GM23338 (cell line): ENCODE results near the gene MYH14. TPM values are rescaled to one million over a fixed set of nuclear protein-coding genes. Genes with fewer than 3 reads are reported as not detected.

Source experiments
- ATAC-seq: fragments of 200-7000 bp; cut with Tn5 transposase; 3 replicates; pipeline ENCODE4 v1.9.1; 2020
- DNase-seq: peaks from one replicate; pipeline ENCODE4 v3.0.0-alpha.2; 2015; ENCODE audit warnings: low spot score
- H2AFZ ChIP-seq: fragments of 200-600 bp; sonication (generic); 2 replicates; pipeline ENCODE4 v1.8.0; 2016; ENCODE audit warnings: antibody characterized with exemption, mild to moderate bottlenecking, moderate library complexity
- H3F3A ChIP-seq: fragments of 200-600 bp; sonication (generic); replicated peaks from 2 replicates; pipeline ENCODE4 v1.8.0; 2017; ENCODE audit warnings: antibody characterized with exemption, mixed run types, low read depth
- H3K27ac ChIP-seq: fragments of 200-600 bp; sonication (generic); 2 replicates; pipeline ENCODE4 v1.6.1; 2016; ENCODE audit warnings: low read depth
- H3K27me3 ChIP-seq: fragments of 200-600 bp; sonication (generic); 2 replicates; pipeline ENCODE4 v1.8.0; 2016; ENCODE audit warnings: mild to moderate bottlenecking, mixed run types, moderate library complexity; ENCODE audit not compliant: insufficient read depth
- H3K36me3 ChIP-seq: fragments of 200-600 bp; sonication (generic); 2 replicates; pipeline ENCODE4 v1.8.0; 2016; ENCODE audit warnings: mild to moderate bottlenecking; ENCODE audit not compliant: insufficient read depth
- H3K4me1 ChIP-seq: fragments of 200-600 bp; sonication (generic); 2 replicates; pipeline ENCODE4 v1.8.0; 2016; ENCODE audit warnings: mild to moderate bottlenecking, moderate library complexity; ENCODE audit not compliant: insufficient read depth
- H3K4me2 ChIP-seq: fragments of 200-600 bp; sonication (generic); 2 replicates; pipeline ENCODE4 v1.7.1; 2017; ENCODE audit warnings: mixed run types
- H3K4me3 ChIP-seq: fragments of 200-600 bp; sonication (generic); 2 replicates; pipeline ENCODE4 v1.6.1; 2016; ENCODE audit warnings: mixed run types
- H3K79me2 ChIP-seq: fragments of 200-600 bp; sonication (generic); replicated peaks from 2 replicates; pipeline ENCODE4 v1.8.0; 2017; ENCODE audit warnings: mild to moderate bottlenecking; ENCODE audit not compliant: insufficient read depth
- H3K9me2 ChIP-seq: fragments of 200-600 bp; sonication (generic); 2 replicates; pipeline ENCODE4 v1.8.0; 2017; ENCODE audit not compliant: insufficient read depth
- H4K20me1 ChIP-seq: fragments of 200-600 bp; sonication (generic); replicated peaks from 2 replicates; pipeline ENCODE4 v1.8.0; 2017; ENCODE audit warnings: mild to moderate bottlenecking; ENCODE audit not compliant: insufficient read depth
- H3K27ac Mint-ChIP-seq: 2 replicates; pipeline ENCODE4 v1.8.0; 2020; ENCODE audit warnings: inconsistent platforms, mild to moderate bottlenecking, moderate library complexity, mixed read lengths
- H3K27me3 Mint-ChIP-seq: 3 replicates; pipeline ENCODE4 v1.8.0; 2022; ENCODE audit warnings: low read depth, mild to moderate bottlenecking, moderate library complexity, mixed read lengths, inconsistent platforms; ENCODE audit not compliant: insufficient read depth, poor library complexity
- H3K36me3 Mint-ChIP-seq: 3 replicates; pipeline ENCODE4 v1.8.0; 2021; ENCODE audit warnings: low read depth, mild to moderate bottlenecking, inconsistent platforms, moderate library complexity, mixed read lengths
- H3K4me1 Mint-ChIP-seq: 3 replicates; pipeline ENCODE4 v1.8.0; 2020; ENCODE audit warnings: mild to moderate bottlenecking, inconsistent platforms, mixed read lengths
- H3K4me3 Mint-ChIP-seq: 3 replicates; pipeline ENCODE4 v1.8.0; 2021; ENCODE audit warnings: moderate library complexity, mild to moderate bottlenecking, inconsistent platforms, mixed read lengths
- H3K9me3 Mint-ChIP-seq: 3 replicates; pipeline ENCODE4 v1.8.0; 2020; ENCODE audit warnings: moderate library complexity, mild to moderate bottlenecking, inconsistent platforms, mixed read lengths
- CREB1 ChIP-seq: fragments of 250-450 bp; sonication (Bioruptor Pico); IDR thresholded peaks from 2 replicates; pipeline ENCODE4 v1.5.0; 2020; ENCODE audit warnings: low read depth, mild to moderate bottlenecking, moderate library complexity
- CTCF ChIP-seq, 2 experiments: fragments of 200-600 bp in 1 of 2; sonication (generic) in 1 of 2; conservative IDR thresholded peaks; 2 replicates each; pipeline versions ENCODE4 v1.5.1 to v1.6.1; 2016 to 2017; ENCODE audit warnings: antibody characterized with exemption in 2 of 2, low read depth in 2 of 2, mild to moderate bottlenecking in 2 of 2, moderate library complexity in 1 of 2
- ETS1 ChIP-seq: IDR thresholded peaks from 2 replicates; pipeline ENCODE4 v1.6.1; 2016; ENCODE audit warnings: antibody characterized with exemption
- EZH2 ChIP-seq: fragments of 200-600 bp; sonication (generic); IDR thresholded peaks from one replicate; pipeline ENCODE4 v1.8.0; 2017; ENCODE audit warnings: antibody characterized with exemption, mild to moderate bottlenecking, low read depth; ENCODE audit not compliant: unreplicated experiment
- EZH2phosphoT487 ChIP-seq: fragments of 200-600 bp; sonication (generic); IDR thresholded peaks from one replicate; pipeline ENCODE4 v1.8.1; 2018; ENCODE audit warnings: antibody characterized with exemption; ENCODE audit not compliant: unreplicated experiment
- JUNB ChIP-seq: IDR thresholded peaks from one replicate; pipeline ENCODE4 v1.6.1; 2016; ENCODE audit warnings: antibody characterized with exemption; ENCODE audit not compliant: unreplicated experiment
- NANOG ChIP-seq: IDR thresholded peaks from 2 replicates; pipeline ENCODE4 v1.6.1; 2016; ENCODE audit warnings: antibody characterized with exemption, borderline replicate concordance
- POLR2AphosphoS5 ChIP-seq: IDR thresholded peaks from 2 replicates; pipeline ENCODE4 v1.6.1; 2016; ENCODE audit warnings: antibody characterized with exemption, low read depth
- STAT1 ChIP-seq: IDR thresholded peaks from one replicate; pipeline ENCODE4 v1.6.1; 2016; ENCODE audit warnings: antibody characterized with exemption; ENCODE audit not compliant: unreplicated experiment
- ZNF114 ChIP-seq: fragments of 250-450 bp; sonication (Bioruptor Pico); IDR thresholded peaks from 2 replicates; pipeline ENCODE4 v1.5.0; 2020; ENCODE audit warnings: mild to moderate bottlenecking, moderate library complexity
- ZNF331 ChIP-seq: fragments of 250-450 bp; sonication (Bioruptor Pico); IDR thresholded peaks from 2 replicates; pipeline ENCODE4 v1.5.0; 2020; ENCODE audit warnings: low read depth, mild to moderate bottlenecking, moderate library complexity
- polyA plus RNA-seq: library from polyadenylated mRNA; unstranded; fragments of >200 nt; fragmentation: Nextera tagmentation; extraction: Ambion mirVana; gene quantifications from 2 replicates; pipeline ENCODE4 v1.2.1, GENCODE V29; 2016
- total RNA-seq: library from RNA; depleted of rRNA; stranded (reverse); fragments of >200 nt; shearing (Covaris generic); gene quantifications from 2 replicates; pipeline ENCODE4 v1.2.3, GENCODE V29; 2014
- TF ChIP-seq, protein P1 (sequence below): fragments of 250-450 bp; sonication (Bioruptor Pico); IDR thresholded peaks from 2 replicates; pipeline ENCODE4 v1.5.0; 2020; ENCODE audit warnings: mild to moderate bottlenecking, moderate library complexity

The MYH14 gene
- total and polyA plus RNA-seq, 2 experiments from 2014 or later = 25.5 to 27.5 TPM

DNA sequence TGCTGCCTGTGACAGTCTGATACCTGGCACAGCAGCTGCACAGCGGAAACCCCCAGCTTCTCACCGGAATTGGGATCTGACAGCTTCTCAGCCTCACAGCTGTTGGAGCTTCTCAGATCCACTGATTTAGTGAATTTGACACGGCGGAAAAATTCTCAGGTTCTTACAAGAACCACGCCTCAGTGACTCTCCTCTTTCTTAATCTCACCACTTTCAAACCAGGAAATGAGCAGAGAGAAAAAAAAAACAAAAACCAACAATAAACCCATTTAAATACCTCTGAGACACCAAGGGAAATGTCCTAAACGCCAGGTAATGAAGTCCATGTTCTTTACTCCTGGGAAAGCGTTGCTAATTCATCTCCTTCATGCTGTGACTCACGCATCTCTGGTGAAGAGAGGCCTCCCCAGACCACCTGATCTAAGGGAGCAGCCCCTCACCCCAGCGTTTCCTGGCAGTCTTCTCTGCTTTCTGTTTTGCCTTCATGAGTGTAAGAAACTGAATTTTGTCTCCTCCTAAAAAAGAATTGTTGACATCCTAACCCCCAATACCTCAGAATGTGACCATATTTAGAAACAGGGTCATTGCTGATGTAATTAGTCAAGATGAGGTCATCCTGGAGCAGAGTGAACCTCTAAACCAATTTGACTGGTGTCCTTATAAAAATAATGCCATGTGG, 24.4 kb upstream of the MYH14 start:
- Histone ChIP-seq H4K20me1 (no peaks in the 10 kb centered on the region), H3K79me2 (no peaks in the 10 kb centered on the region), H3K9me2 (no peaks in the 10 kb centered on the region), H3K4me1 (no peaks in the 10 kb centered on the region), H3K27ac (no peak overlapping the region), H3K4me3 (no peak overlapping the region), H3K4me2 (no peak overlapping the region), H3F3A (no peaks in the 10 kb centered on the region), H2AFZ (peak overlapping the region; percentile 66; the same call in 1 of the 2 replicates), H3K27me3 (no peaks in the 10 kb centered on the region), H3K36me3 (no peaks in the 10 kb centered on the region)
- DNase-seq = no peak
- no peaks in the 10 kb centered on the region for H3K4me1 Mint-ChIP-seq
- no peak for ATAC-seq
- no peak overlapping the region for H3K27ac Mint-ChIP-seq
- no peak for TF ChIP-seq CREB1
- no peak for TF ChIP-seq EZH2phosphoT487
- TF ChIP-seq POLR2AphosphoS5 = no peak
- TF ChIP-seq ZNF114 = no peak
- no peak for TF ChIP-seq ZNF331
- TF ChIP-seq EZH2 = no peak
- no peak for TF ChIP-seq CTCF (conservative IDR thresholded peaks at IDR 0.05; ENCODE audit: low read depth in 2 of 2)
- no peak for TF ChIP-seq JUNB
- TF ChIP-seq ETS1 = no peak
- peaks cover 38% of the 10 kb centered on the region for H3K36me3 Mint-ChIP-seq
- no peaks in the 10 kb centered on the region for H3K27me3 Mint-ChIP-seq
- peaks cover 95% of the 10 kb centered on the region for H3K9me3 Mint-ChIP-seq
- no peak overlapping the region for H3K4me3 Mint-ChIP-seq

GRCh38 chr19:50181121-50181520, 22.3 kb upstream of the MYH14 start:
- no peaks in the 10 kb centered on the region for H3K4me1 Mint-ChIP-seq
- no peaks in the 10 kb centered on the region for H3K9me2 ChIP-seq
- no peaks in the 10 kb centered on the region for H3K79me2 ChIP-seq
- no peak overlapping the region for H2AFZ ChIP-seq
- no peaks in the 10 kb centered on the region for H3K36me3 ChIP-seq
- no peak overlapping the region for H3K4me2 ChIP-seq
- no peak overlapping the region for H3K4me3 ChIP-seq
- H3K4me3 Mint-ChIP-seq = no peak overlapping the region
- peaks cover 34% of the 10 kb centered on the region; the same call in 2 of the 3 replicates for H3K36me3 Mint-ChIP-seq
- DNase-seq (no peak), ATAC-seq (no peak)
- peaks cover 91% of the 10 kb centered on the region for H3K9me3 Mint-ChIP-seq
- no peaks in the 10 kb centered on the region for H3K4me1 ChIP-seq
- H3F3A ChIP-seq = no peaks in the 10 kb centered on the region
- no peak overlapping the region for H3K27ac ChIP-seq
- no peaks in the 10 kb centered on the region for H3K27me3 ChIP-seq
- no peaks in the 10 kb centered on the region for H3K27me3 Mint-ChIP-seq
- no peaks in the 10 kb centered on the region for H4K20me1 ChIP-seq
- no peak overlapping the region for H3K27ac Mint-ChIP-seq
- TF ChIP-seq NANOG (no peak), ZNF114 (no peak), POLR2AphosphoS5 (no peak), ETS1 (no peak), STAT1 (no peak)
- TF ChIP-seq, protein P1, sequence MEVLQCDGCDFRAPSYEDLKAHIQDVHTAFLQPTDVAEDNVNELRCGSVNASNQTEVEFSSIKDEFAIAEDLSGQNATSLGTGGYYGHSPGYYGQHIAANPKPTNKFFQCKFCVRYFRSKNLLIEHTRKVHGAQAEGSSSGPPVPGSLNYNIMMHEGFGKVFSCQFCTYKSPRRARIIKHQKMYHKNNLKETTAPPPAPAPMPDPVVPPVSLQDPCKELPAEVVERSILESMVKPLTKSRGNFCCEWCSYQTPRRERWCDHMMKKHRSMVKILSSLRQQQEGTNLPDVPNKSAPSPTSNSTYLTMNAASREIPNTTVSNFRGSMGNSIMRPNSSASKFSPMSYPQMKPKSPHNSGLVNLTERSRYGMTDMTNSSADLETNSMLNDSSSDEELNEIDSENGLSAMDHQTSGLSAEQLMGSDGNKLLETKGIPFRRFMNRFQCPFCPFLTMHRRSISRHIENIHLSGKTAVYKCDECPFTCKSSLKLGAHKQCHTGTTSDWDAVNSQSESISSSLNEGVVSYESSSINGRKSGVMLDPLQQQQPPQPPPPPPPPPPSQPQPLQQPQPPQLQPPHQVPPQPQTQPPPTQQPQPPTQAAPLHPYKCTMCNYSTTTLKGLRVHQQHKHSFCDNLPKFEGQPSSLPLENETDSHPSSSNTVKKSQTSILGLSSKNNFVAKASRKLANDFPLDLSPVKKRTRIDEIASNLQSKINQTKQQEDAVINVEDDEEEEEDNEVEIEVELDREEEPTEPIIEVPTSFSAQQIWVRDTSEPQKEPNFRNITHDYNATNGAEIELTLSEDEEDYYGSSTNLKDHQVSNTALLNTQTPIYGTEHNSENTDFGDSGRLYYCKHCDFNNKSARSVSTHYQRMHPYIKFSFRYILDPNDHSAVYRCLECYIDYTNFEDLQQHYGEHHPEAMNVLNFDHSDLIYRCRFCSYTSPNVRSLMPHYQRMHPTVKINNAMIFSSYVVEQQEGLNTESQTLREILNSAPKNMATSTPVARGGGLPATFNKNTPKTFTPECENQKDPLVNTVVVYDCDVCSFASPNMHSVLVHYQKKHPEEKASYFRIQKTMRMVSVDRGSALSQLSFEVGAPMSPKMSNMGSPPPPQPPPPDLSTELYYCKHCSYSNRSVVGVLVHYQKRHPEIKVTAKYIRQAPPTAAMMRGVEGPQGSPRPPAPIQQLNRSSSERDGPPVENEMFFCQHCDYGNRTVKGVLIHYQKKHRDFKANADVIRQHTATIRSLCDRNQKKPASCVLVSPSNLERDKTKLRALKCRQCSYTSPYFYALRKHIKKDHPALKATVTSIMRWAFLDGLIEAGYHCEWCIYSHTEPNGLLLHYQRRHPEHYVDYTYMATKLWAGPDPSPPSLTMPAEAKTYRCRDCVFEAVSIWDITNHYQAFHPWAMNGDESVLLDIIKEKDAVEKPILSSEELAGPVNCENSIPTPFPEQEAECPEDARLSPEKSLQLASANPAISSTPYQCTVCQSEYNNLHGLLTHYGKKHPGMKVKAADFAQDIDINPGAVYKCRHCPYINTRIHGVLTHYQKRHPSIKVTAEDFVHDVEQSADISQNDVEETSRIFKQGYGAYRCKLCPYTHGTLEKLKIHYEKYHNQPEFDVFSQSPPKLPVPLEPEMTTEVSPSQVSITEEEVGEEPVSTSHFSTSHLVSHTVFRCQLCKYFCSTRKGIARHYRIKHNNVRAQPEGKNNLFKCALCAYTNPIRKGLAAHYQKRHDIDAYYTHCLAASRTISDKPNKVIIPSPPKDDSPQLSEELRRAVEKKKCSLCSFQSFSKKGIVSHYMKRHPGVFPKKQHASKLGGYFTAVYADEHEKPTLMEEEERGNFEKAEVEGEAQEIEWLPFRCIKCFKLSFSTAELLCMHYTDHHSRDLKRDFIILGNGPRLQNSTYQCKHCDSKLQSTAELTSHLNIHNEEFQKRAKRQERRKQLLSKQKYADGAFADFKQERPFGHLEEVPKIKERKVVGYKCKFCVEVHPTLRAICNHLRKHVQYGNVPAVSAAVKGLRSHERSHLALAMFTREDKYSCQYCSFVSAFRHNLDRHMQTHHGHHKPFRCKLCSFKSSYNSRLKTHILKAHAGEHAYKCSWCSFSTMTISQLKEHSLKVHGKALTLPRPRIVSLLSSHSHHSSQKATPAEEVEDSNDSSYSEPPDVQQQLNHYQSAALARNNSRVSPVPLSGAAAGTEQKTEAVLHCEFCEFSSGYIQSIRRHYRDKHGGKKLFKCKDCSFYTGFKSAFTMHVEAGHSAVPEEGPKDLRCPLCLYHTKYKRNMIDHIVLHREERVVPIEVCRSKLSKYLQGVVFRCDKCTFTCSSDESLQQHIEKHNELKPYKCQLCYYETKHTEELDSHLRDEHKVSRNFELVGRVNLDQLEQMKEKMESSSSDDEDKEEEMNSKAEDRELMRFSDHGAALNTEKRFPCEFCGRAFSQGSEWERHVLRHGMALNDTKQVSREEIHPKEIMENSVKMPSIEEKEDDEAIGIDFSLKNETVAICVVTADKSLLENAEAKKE = no peak
